SK-N-SH (cell line): ENCODE measurements around the gene PRKG1. TPM values are rescaled to one million over a fixed set of nuclear protein-coding genes. Genes with fewer than 3 reads are reported as not detected.

Source experiments
- CTCF ChIA-PET: fragments of 300-600, 350-600 bp; formaldehyde crosslinking; extraction: SDS; loops from one replicate; lab custom pipeline; 2021; lab: Yijun Ruan, JAX
- POLR2A ChIA-PET: fragments of 350-600 bp; sonication (Branson Sonifier 250); formaldehyde crosslinking; extraction: SDS; loops from one replicate; lab custom pipeline; 2020; ENCODE audit warnings: antibody characterized with exemption, inconsistent platforms; lab: Yijun Ruan, JAX
- DNase-seq: peaks from one replicate; pipeline ENCODE4 v3.0.0; 2012
- H2AFZ ChIP-seq: fragments of 200-600 bp; sonication (generic); 2 replicates; pipeline ENCODE4 v1.8.1; 2016; ENCODE audit warnings: antibody characterized with exemption, mild to moderate bottlenecking, low read depth
- H3F3A ChIP-seq: fragments of 200-600 bp; sonication (generic); replicated peaks from 2 replicates; pipeline ENCODE3; 2016; ENCODE audit warnings: antibody characterized with exemption, mild to moderate bottlenecking; ENCODE audit not compliant: insufficient read depth
- H3K27ac ChIP-seq, 2 experiments: fragments of 200-500 bp in 1 of 2; fragments of 200-600 bp in 1 of 2; sonication (Bioruptor generic) in 1 of 2; sonication (generic), shearing (Covaris generic) in 1 of 2; 2 replicates each; pipeline versions ENCODE4 v1.5.1 to v1.6.1; 2014 to 2016; ENCODE audit warnings: low read depth in 2 of 2, inconsistent platforms in 1 of 2, low read length in 1 of 2, mild to moderate bottlenecking in 1 of 2, mixed read lengths in 1 of 2
- H3K27me3 ChIP-seq: fragments of 200-600 bp; sonication (generic), shearing (Covaris generic); 2 replicates; pipeline ENCODE4 v1.6.1; 2016; ENCODE audit warnings: mixed run types; ENCODE audit not compliant: insufficient read depth
- H3K36me3 ChIP-seq, 2 experiments: fragments of 200-500 bp in 1 of 2; fragments of 200-600 bp in 1 of 2; sonication (Bioruptor generic) in 1 of 2; sonication (generic) in 1 of 2; replicated peaks in 1 of 2; 2 replicates each; pipeline versions ENCODE3 to v1.5.1; 2014 to 2016; ENCODE audit warnings: low read length in 1 of 2, mild to moderate bottlenecking in 1 of 2; ENCODE audit not compliant: insufficient read depth in 2 of 2, control insufficient read depth in 1 of 2
- H3K4me1 ChIP-seq, 2 experiments: fragments of 200-500 bp in 1 of 2; fragments of 200-600 bp in 1 of 2; sonication (Bioruptor generic) in 1 of 2; sonication (generic), shearing (Covaris generic) in 1 of 2; 2 replicates each; pipeline versions ENCODE4 v1.5.1 to v1.6.1; 2014 to 2016; ENCODE audit warnings: low read depth in 1 of 2, low read length in 1 of 2, mixed run types in 1 of 2; ENCODE audit not compliant: insufficient read depth in 2 of 2, control insufficient read depth in 1 of 2
- H3K4me2 ChIP-seq: fragments of 200-600 bp; sonication (generic), shearing (Covaris generic); 2 replicates; pipeline ENCODE4 v1.6.1; 2017; ENCODE audit warnings: mixed run types
- H3K4me3 ChIP-seq, 2 experiments: fragments of 200-500 bp in 1 of 2; fragments of 200-600 bp in 1 of 2; sonication (Bioruptor generic) in 1 of 2; sonication (generic), shearing (Covaris generic) in 1 of 2; 2 replicates each; pipeline versions ENCODE4 v1.5.1 to v1.8.1; 2014 to 2016; ENCODE audit warnings: low read depth in 2 of 2, inconsistent platforms in 1 of 2, low read length in 1 of 2, mild to moderate bottlenecking in 1 of 2, mixed read lengths in 1 of 2, moderate library complexity in 1 of 2
- H3K79me2 ChIP-seq: fragments of 200-600 bp; sonication (generic); 2 replicates; pipeline ENCODE4 v1.8.1; 2017; ENCODE audit warnings: mild to moderate bottlenecking; ENCODE audit not compliant: insufficient read depth
- H3K9ac ChIP-seq: fragments of 200-600 bp; sonication (generic); 2 replicates; pipeline ENCODE4 v1.6.1; 2017; ENCODE audit warnings: mixed run types
- H3K9me2 ChIP-seq: fragments of 200-600 bp; sonication (generic); 2 replicates; pipeline ENCODE4 v1.6.1; 2017; ENCODE audit warnings: mixed run types
- H3K9me3 ChIP-seq: fragments of 200-600 bp; sonication (generic); 2 replicates; pipeline ENCODE4 v1.6.1; 2017; ENCODE audit warnings: mixed run types, mild to moderate bottlenecking, moderate library complexity
- H4K20me1 ChIP-seq: fragments of 200-600 bp; sonication (generic); 2 replicates; pipeline ENCODE4 v1.6.1; 2017; ENCODE audit warnings: mild to moderate bottlenecking, mixed run types; ENCODE audit not compliant: insufficient read depth
- CHD2 ChIP-seq: fragments of 150-350 bp; IDR thresholded peaks from 2 replicates; pipeline ENCODE4 v1.6.1; 2018; ENCODE audit warnings: low read length; ENCODE audit not compliant: partially characterized antibody
- CTCF ChIP-seq: fragments of 200-600 bp; sonication (generic); IDR thresholded peaks from 2 replicates; pipeline ENCODE4 v1.6.1; 2017; ENCODE audit warnings: antibody characterized with exemption, mild to moderate bottlenecking, moderate library complexity
- ELF1 ChIP-seq: IDR thresholded peaks from 2 replicates; pipeline ENCODE4 v1.4.0; 2012
- EP300 ChIP-seq, 2 experiments: IDR thresholded peaks; 2 replicates each; pipeline versions ENCODE4 v1.4.0 to v1.6.1; 2012; ENCODE audit warnings: borderline replicate concordance in 1 of 2, low read depth in 1 of 2, low read length in 1 of 2
- FOXJ3 ChIP-seq: sonication (generic); formaldehyde crosslinking; IDR thresholded peaks from 2 replicates; pipeline ENCODE4 v1.5.1; 2020; ENCODE audit warnings: mild to moderate bottlenecking, missing genetic modification reagents
- MAX ChIP-seq: IDR thresholded peaks from 2 replicates; pipeline ENCODE4 v1.4.0; 2012; ENCODE audit warnings: low read depth
- MEF2A ChIP-seq: IDR thresholded peaks from 2 replicates; pipeline ENCODE4 v1.4.0; 2012; ENCODE audit warnings: low read depth, borderline replicate concordance
- NRF1 ChIP-seq: IDR thresholded peaks from 2 replicates; pipeline ENCODE4 v1.6.1; 2012; ENCODE audit warnings: low read depth, mild to moderate bottlenecking, low read length
- PBX3 ChIP-seq: IDR thresholded peaks from 2 replicates; pipeline ENCODE4; 2012
- POLR2AphosphoS5 ChIP-seq: IDR thresholded peaks from 2 replicates; pipeline ENCODE4 v1.6.1; 2012; ENCODE audit warnings: low read depth, low read length
- RAD21 ChIP-seq: IDR thresholded peaks from 2 replicates; pipeline ENCODE4 v1.6.1; 2012; ENCODE audit warnings: mild to moderate bottlenecking, low read length
- RCOR1 ChIP-seq: fragments of 150-350 bp; IDR thresholded peaks from 2 replicates; pipeline ENCODE4 v1.6.1; 2017; ENCODE audit warnings: antibody characterized with exemption, low read length
- REST ChIP-seq: IDR thresholded peaks from 2 replicates; pipeline ENCODE4 v1.6.1; 2012; ENCODE audit warnings: mild to moderate bottlenecking, low read depth, low read length, moderate library complexity
- SMC3 ChIP-seq: IDR thresholded peaks from 2 replicates; pipeline ENCODE4 v1.6.1; 2012; ENCODE audit warnings: low read depth, low read length, improper control_type of control experiment
- TAF1 ChIP-seq: IDR thresholded peaks from 2 replicates; pipeline ENCODE4 v1.6.1; 2012; ENCODE audit warnings: low read depth, mild to moderate bottlenecking, low read length, moderate library complexity, borderline replicate concordance
- TCF12 ChIP-seq: IDR thresholded peaks from 2 replicates; pipeline ENCODE4 v1.4.0; 2012
- TEAD4 ChIP-seq: IDR thresholded peaks from 2 replicates; pipeline ENCODE4 v1.4.0; 2012; ENCODE audit warnings: mild to moderate bottlenecking, borderline replicate concordance; ENCODE audit not compliant: insufficient read depth
- USF2 ChIP-seq: fragments of 150-350 bp; IDR thresholded peaks from 2 replicates; pipeline ENCODE4 v1.6.1; 2017; ENCODE audit warnings: antibody characterized with exemption, low read length, low read depth, borderline replicate concordance
- YY1 ChIP-seq: IDR thresholded peaks from 2 replicates; pipeline ENCODE4 v1.4.0; 2012; ENCODE audit warnings: low read depth, mild to moderate bottlenecking
- ZBTB33 ChIP-seq: IDR thresholded peaks from 2 replicates; pipeline ENCODE4 v1.4.0; 2012; ENCODE audit warnings: low read depth, borderline replicate concordance
- WGBS: methylation state at CpG from one replicate; pipeline ENCODE4 v1.1.6; 2017; ENCODE audit warnings: low lambda C conversion rate; 5-methylcytosine and 5-hydroxymethylcytosine counted together
- polyA plus RNA-seq, 3 experiments: library from polyadenylated mRNA; depleted of rRNA; stranded (reverse); fragments of >200 nt; gene quantifications; 2 replicates each; pipeline ENCODE4 v1.2.3, GENCODE V29; 2012

The PRKG1 gene
- polyA plus RNA-seq, 1 of the 3 experiments (the other 2 are of a cell fraction), result 4.1 TPM

GRCh38 chr10:51985336-51985735 is 911.0 kb downstream of the PRKG1 start:
- H3K36me3 ChIP-seq, result no peaks in the 10 kb centered on the region
- ChIA-PET POLR2A (no interaction called here), CTCF (no interaction called here)
- no peak overlapping the region for H3K4me2 ChIP-seq
- H3F3A ChIP-seq, result no peaks in the 10 kb centered on the region
- TF ChIP-seq ELF1 (no peak), MEF2A (no peak), SMC3 (no peak), CHD2 (no peak), RAD21 (no peak), MAX (no peak)
- H4K20me1 ChIP-seq, result no peaks in the 10 kb centered on the region
- no peaks in the 10 kb centered on the region for H3K27me3 ChIP-seq
- no peak overlapping the region for H3K9ac ChIP-seq
- no peak overlapping the region for H3K4me3 ChIP-seq
- H3K9me3 ChIP-seq, result no peaks in the 10 kb centered on the region
- no peaks in the 10 kb centered on the region; a peak in 2 of 4 replicates for H3K4me1 ChIP-seq
- no peak overlapping the region; a peak in 1 of 4 replicates for H3K27ac ChIP-seq
- H2AFZ ChIP-seq, result no peak overlapping the region
- no peak for DNase-seq
- no peaks in the 10 kb centered on the region for H3K79me2 ChIP-seq
- H3K9me2 ChIP-seq, result no peaks in the 10 kb centered on the region

- no peak overlapping the region for H3K9ac ChIP-seq
- H3K4me2 ChIP-seq, result no peak overlapping the region
- H3K4me3 ChIP-seq, result no peak overlapping the region
- H3K36me3 ChIP-seq, result no peaks in the 10 kb centered on the region
- H3K9me3 ChIP-seq, result no peaks in the 10 kb centered on the region
- H3F3A ChIP-seq, result no peaks in the 10 kb centered on the region
- H4K20me1 ChIP-seq, result no peaks in the 10 kb centered on the region
- H3K27me3 ChIP-seq, result no peaks in the 10 kb centered on the region
- ChIA-PET CTCF (interaction anchor here (0.6 to 1.2 kb wide), 3 partner anchors 14 to 32 kb away, joined by 3 read pairs; no protein-coding TSS in a partner anchor), POLR2A (no interaction called here)
- H3K4me1 ChIP-seq, result no peaks in the 10 kb centered on the region; a peak in 2 of 4 replicates
- no peak overlapping the region; a peak in 1 of 4 replicates for H3K27ac ChIP-seq
- 61% methylated on average over 2 of the region's 2 CpGs for WGBS
- DNase-seq, result no peak
- no peaks in the 10 kb centered on the region for H3K79me2 ChIP-seq
- H2AFZ ChIP-seq, result no peak overlapping the region
- no peaks in the 10 kb centered on the region for H3K9me2 ChIP-seq
- no peak for TF ChIP-seq CHD2
- TF ChIP-seq ZBTB33, result no peak
- no peak for TF ChIP-seq TEAD4
- TF ChIP-seq NRF1, result no peak
- TF ChIP-seq REST, result no peak
- TF ChIP-seq RCOR1, result no peak
- TF ChIP-seq PBX3, result no peak
- TF ChIP-seq EP300 (IDR thresholded peaks at IDR 0.05; ENCODE audit: borderline replicate concordance in 1 of 2, low read depth in 1 of 2, low read length in 1 of 2), result no peak
- TF ChIP-seq CTCF, result no peak
- TF ChIP-seq TAF1, result no peak
- TF ChIP-seq POLR2AphosphoS5, result no peak
- no peak for TF ChIP-seq FOXJ3 (CRISPR knock-in tag)
- TF ChIP-seq YY1, result no peak
- no peak for TF ChIP-seq TCF12
- no peak for TF ChIP-seq USF2
Measured at GRCh38 chr10:51986516-51986915, 912.2 kb downstream of the PRKG1 start.
